ENCODE data around the gene CACNA1I. TPM values are rescaled to one million over a fixed set of nuclear protein-coding genes. Genes with fewer than 3 reads are reported as not detected.

Gene CACNA1I
- total RNA-seq, 1 donor from 2014 or later = 0.03 TPM

DNA sequence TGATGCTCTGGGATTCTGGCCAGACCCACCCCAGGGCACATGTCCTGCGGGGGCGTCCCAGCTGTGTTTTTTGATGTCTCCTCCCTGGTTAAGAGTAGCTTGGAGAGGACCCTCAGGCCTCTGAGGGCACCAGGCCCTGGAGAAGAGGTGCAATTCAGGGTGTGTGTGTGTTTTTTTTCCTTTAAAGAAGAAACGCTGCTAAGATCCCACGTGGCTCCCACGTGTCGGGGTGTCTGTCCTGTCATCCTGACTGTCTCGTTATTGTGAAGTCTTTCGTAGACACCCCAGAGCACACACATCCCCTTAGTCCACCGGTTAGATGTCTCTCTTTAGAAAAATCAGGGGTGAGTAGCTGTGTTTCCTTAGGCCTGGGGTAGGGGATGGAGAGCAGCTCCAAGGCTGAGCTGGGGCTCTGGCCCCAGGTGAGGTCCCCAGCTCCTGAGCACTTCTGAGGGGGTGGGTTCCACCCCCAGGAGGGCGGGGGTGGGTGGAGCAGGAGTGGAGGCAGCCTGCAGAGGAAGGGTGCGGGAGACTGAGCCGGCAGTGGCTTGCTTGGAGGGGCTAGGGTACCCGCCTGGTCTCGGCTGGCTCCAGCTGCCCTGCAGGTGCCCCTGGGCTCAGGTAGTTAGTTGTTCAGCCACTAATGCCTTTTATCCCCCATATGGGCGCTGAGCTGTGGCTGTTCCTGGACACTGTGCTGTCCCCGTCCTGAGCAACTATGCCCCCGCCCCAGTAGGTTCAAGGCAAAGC lies 116.4 kb downstream of the CACNA1I start:
- TF ChIP-seq, protein P1, sequence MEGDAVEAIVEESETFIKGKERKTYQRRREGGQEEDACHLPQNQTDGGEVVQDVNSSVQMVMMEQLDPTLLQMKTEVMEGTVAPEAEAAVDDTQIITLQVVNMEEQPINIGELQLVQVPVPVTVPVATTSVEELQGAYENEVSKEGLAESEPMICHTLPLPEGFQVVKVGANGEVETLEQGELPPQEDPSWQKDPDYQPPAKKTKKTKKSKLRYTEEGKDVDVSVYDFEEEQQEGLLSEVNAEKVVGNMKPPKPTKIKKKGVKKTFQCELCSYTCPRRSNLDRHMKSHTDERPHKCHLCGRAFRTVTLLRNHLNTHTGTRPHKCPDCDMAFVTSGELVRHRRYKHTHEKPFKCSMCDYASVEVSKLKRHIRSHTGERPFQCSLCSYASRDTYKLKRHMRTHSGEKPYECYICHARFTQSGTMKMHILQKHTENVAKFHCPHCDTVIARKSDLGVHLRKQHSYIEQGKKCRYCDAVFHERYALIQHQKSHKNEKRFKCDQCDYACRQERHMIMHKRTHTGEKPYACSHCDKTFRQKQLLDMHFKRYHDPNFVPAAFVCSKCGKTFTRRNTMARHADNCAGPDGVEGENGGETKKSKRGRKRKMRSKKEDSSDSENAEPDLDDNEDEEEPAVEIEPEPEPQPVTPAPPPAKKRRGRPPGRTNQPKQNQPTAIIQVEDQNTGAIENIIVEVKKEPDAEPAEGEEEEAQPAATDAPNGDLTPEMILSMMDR (IDR thresholded peaks at IDR 0.05) = no peak
- Mint-ChIP-seq H3K4me1 (ENCODE audit: unreplicated experiment) (peaks cover 1% of the 10 kb centered on the region), H3K27ac (ENCODE audit: unreplicated experiment) (no peak overlapping the region), H3K9me3 (ENCODE audit: unreplicated experiment) (no peaks in the 10 kb centered on the region), H3K27me3 (ENCODE audit: unreplicated experiment) (peaks cover 26% of the 10 kb centered on the region), H3K4me3 (ENCODE audit: unreplicated experiment) (no peak overlapping the region), H3K36me3 (ENCODE audit: unreplicated experiment) (no peaks in the 10 kb centered on the region)
- DNase-seq (ENCODE audit: extremely low spot score, unreplicated experiment) = no peak

DNA sequence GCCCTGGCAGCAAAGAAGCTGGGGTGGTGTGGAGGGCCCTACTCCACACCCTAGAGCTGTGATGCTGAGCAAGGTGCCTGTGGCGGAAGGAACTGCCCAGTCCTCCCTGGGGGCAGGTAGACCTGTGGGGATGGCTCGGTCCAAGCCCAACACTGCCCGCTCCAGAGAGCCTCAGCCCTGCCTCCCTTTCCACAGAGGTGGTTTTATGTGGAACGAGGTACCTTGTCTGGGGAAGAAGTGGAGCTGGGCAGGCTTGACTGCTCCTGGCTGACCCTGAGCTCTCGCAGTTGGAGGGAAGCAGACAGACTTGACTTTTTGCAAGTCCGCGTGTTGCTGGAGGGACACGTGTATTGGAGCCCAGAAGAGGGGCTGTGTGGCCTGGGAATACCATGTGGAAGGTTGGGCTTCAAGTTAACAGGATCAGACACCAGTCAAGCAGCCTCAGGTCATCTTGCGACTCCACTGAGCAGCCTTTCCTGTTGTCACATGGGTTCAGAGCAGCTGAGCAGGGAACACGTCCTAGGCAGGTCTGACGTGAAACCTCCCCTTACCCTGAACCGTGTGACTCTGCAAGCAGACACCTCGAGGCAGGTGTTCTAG lies 117.7 kb downstream of the CACNA1I start:
- H3K36me3 Mint-ChIP-seq (ENCODE audit: unreplicated experiment) = no peaks in the 10 kb centered on the region
- no peak overlapping the region for H3K27ac Mint-ChIP-seq (ENCODE audit: unreplicated experiment)
- TF ChIP-seq, protein P1 (IDR thresholded peaks at IDR 0.05) = no peak
- H3K4me1 Mint-ChIP-seq (ENCODE audit: unreplicated experiment) = peaks cover 1% of the 10 kb centered on the region
- H3K9me3 Mint-ChIP-seq (ENCODE audit: unreplicated experiment) = no peaks in the 10 kb centered on the region
- DNase-seq (ENCODE audit: extremely low spot score, unreplicated experiment) = no peak
- H3K4me3 Mint-ChIP-seq (ENCODE audit: unreplicated experiment) = no peak overlapping the region
- peaks cover 35% of the 10 kb centered on the region for H3K27me3 Mint-ChIP-seq (ENCODE audit: unreplicated experiment)

DNA sequence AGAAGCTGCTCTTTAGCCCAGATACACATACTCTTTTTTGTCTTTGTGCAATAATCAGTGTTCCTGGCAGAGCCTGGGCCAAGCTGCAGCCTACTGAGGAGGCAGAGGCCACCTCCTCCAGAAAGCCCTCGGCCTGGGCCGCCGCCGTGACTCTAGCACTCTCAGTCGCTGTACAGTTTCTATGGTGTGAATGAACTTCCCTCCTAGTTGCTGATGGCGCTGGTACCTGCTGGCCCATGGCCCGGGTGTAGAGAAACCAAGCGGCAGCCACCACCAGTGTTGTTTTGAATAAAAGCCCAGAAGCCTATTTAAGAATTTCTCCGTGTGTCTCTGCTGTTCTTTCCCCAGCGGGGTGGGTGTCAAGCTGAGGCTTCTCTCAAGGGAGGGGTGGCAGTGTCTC lies 118.9 kb downstream of the CACNA1I start:
- peaks cover 37% of the 10 kb centered on the region for H3K27me3 Mint-ChIP-seq (ENCODE audit: unreplicated experiment)
- no peaks in the 10 kb centered on the region for H3K9me3 Mint-ChIP-seq (ENCODE audit: unreplicated experiment)
- no peak overlapping the region for H3K27ac Mint-ChIP-seq (ENCODE audit: unreplicated experiment)
- no peak overlapping the region for H3K4me3 Mint-ChIP-seq (ENCODE audit: unreplicated experiment)
- DNase-seq (ENCODE audit: extremely low spot score, unreplicated experiment) = no peak
- H3K4me1 Mint-ChIP-seq (ENCODE audit: unreplicated experiment) = peaks cover 1% of the 10 kb centered on the region
- H3K36me3 Mint-ChIP-seq (ENCODE audit: unreplicated experiment) = no peaks in the 10 kb centered on the region
- TF ChIP-seq, protein P1 (IDR thresholded peaks at IDR 0.05) = no peak

DNA sequence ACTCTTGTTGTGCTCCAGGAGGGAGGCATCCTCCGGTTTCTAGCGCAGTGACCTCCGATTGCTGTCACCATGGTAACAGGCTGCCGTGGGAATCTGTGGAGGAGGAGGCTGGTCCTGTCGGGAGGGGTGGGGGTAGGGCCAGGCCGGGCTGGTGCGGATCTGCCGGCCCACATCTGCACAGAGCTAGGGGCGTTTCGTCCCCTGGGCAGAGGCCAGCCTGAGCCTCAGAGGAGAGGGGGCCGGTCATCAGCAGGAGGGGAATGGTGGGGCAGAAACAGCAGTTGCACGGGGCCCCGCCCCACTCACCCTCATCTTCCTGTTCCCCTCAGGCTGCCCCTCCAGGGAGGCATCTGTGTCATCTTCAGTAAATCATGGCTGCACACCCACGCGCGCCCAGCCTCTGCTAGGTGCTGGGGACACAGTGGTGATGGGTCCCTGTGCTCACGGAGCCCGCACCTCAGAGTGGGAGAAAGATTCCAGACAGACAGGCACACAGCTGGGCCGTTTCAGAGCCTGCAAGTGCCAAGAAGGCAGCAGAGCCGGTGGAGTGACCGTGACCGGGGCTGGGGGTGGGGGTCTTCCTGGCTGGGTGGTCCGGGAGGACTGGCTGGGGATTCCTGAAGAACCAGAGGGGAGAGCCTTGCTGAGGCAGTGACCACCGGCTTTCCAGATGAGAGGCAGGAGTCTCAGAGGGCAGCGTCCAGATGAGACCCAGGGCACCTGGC lies 120.5 kb downstream of the CACNA1I start:
- Mint-ChIP-seq H3K27me3 (ENCODE audit: unreplicated experiment) (peaks cover 41% of the 10 kb centered on the region), H3K4me3 (ENCODE audit: unreplicated experiment) (no peak overlapping the region), H3K4me1 (ENCODE audit: unreplicated experiment) (peaks cover 1% of the 10 kb centered on the region), H3K27ac (ENCODE audit: unreplicated experiment) (no peak overlapping the region), H3K9me3 (ENCODE audit: unreplicated experiment) (no peaks in the 10 kb centered on the region), H3K36me3 (ENCODE audit: unreplicated experiment) (no peaks in the 10 kb centered on the region)
- DNase-seq (ENCODE audit: extremely low spot score, unreplicated experiment) = no peak
- TF ChIP-seq, protein P1 (IDR thresholded peaks at IDR 0.05) = no peak

DNA sequence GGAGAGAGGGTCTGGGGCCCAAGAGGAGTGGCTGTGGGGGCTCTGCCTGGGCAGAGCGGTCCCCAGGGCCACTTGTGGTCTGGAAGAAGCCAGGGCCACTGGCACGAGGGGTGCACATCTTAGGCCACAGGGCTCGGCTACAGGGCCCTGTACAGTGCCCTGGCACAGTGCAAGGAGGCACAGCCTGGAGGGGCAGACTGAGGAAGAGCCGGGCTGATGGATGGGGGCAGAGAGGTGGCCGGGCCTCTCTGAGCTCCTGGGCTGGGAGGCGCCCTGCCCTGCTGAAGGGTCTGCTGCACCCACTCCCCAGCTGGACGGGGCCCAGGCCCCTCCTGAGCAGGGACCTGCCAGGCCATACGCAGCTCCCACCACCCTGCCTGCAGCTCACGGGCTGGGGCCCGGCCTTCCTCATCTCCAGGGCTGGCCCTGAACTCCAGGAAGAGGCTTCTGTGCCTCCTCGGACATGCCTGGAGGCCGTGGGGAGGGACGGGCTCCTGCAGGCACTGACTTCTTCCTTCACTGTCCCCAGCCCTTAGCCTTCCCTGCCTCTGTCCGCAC lies 123.5 kb downstream of the CACNA1I start:
- Mint-ChIP-seq H3K9me3 (ENCODE audit: unreplicated experiment) (no peaks in the 10 kb centered on the region), H3K4me3 (ENCODE audit: unreplicated experiment) (no peak overlapping the region), H3K27ac (ENCODE audit: unreplicated experiment) (no peak overlapping the region), H3K36me3 (ENCODE audit: unreplicated experiment) (no peaks in the 10 kb centered on the region), H3K27me3 (ENCODE audit: unreplicated experiment) (peaks cover 40% of the 10 kb centered on the region), H3K4me1 (ENCODE audit: unreplicated experiment) (peaks cover 1% of the 10 kb centered on the region)
- TF ChIP-seq, protein P1 (IDR thresholded peaks at IDR 0.05) = no peak
- no peak for DNase-seq (ENCODE audit: extremely low spot score, unreplicated experiment)
